HPDE6-E6E7 (cell line): ENCODE data around the gene INMT.

Experiments
- DNase-seq: peaks from one replicate; pipeline ENCODE4 v3.0.0; 2011; ENCODE audit warnings: missing footprints; ENCODE audit errors: extremely low spot score

The INMT gene

GRCh38 chr7:30780941-30781340 is 29.0 kb downstream of the INMT start:
- no peak for DNase-seq

GRCh38 chr7:30782690-30783089 is 30.8 kb downstream of the INMT start:
- DNase-seq: no peak

- DNase-seq: no peak
These were observed 33.9 kb downstream of the INMT start for GRCh38 chr7:30785786-30786185.

- no peak for DNase-seq
These were observed 35.6 kb downstream of the INMT start for GRCh38 chr7:30787486-30787885.

GRCh38 chr7:30788640-30789333 is 36.9 kb downstream of the INMT start:
- no peak for DNase-seq

- no peak for DNase-seq
These were observed 37.4 kb downstream of the INMT start for GRCh38 chr7:30789334-30789711.

GRCh38 chr7:30790356-30790755 is 38.4 kb downstream of the INMT start:
- DNase-seq: no peak

- no peak for DNase-seq
These were observed 39.2 kb downstream of the INMT start for GRCh38 chr7:30791114-30791513.

GRCh38 chr7:30795161-30795948 is 43.4 kb downstream of the INMT start:
- DNase-seq: no peak

- DNase-seq: no peak
These were observed 44.4 kb downstream of the INMT start for GRCh38 chr7:30796105-30796869.

GRCh38 chr7:30797176-30798040 is 45.5 kb downstream of the INMT start:
- DNase-seq: no peak

GRCh38 chr7:30799206-30799975 is 47.5 kb downstream of the INMT start:
- DNase-seq: peak; percentile 60

GRCh38 chr7:30799976-30800661 is 48.2 kb downstream of the INMT start:
- no peak for DNase-seq

GRCh38 chr7:30800785-30801252 is 48.9 kb downstream of the INMT start:
- peak; percentile 66 for DNase-seq

GRCh38 chr7:30802812-30803211 is 50.9 kb downstream of the INMT start:
- DNase-seq: no peak

GRCh38 chr7:30804078-30804661 is 52.2 kb downstream of the INMT start:
- no peak for DNase-seq

- DNase-seq: no peak
These were observed 53.3 kb downstream of the INMT start for GRCh38 chr7:30805081-30805691.

- DNase-seq: no peak
These were observed 54.0 kb downstream of the INMT start for GRCh38 chr7:30805931-30806330.
